Measurements from ENCODE around the gene PAX8.

PAX8 gene

DNA sequence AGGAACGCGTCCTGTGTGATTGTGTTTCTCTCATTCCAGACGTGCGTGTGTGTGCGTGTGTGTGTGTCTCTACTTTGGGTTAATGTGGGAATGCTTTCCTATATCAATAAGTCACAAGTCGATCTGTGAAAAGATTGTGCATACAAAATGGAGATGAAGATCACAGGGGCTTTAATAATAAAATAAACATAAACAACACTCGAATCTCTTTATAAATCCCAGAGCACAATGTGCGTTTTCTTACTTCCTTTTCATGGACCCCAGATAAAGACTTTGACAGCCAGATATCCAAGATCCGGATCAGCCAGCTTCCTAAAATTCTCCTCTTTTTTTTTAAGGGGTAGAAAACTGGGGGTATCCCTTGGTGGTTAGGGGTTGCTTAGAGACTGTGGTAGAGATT lies 4.7 kb downstream of the PAX8 start:
- TF ChIP-seq, protein P1, sequence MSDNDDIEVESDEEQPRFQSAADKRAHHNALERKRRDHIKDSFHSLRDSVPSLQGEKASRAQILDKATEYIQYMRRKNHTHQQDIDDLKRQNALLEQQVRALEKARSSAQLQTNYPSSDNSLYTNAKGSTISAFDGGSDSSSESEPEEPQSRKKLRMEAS (IDR thresholded peaks at IDR 0.05) = no peak
- TF ChIP-seq YY1 (IDR thresholded peaks at IDR 0.05; ENCODE audit: low read depth) (no peak), TEAD4 (IDR thresholded peaks at IDR 0.05) (no peak), CEBPB (IDR thresholded peaks at IDR 0.05) (no peak), TAF1 (IDR thresholded peaks at IDR 0.05; ENCODE audit: low read depth) (no peak), FOXM1 (IDR thresholded peaks at IDR 0.05; ENCODE audit: borderline replicate concordance, low read depth) (no peak), ZBTB7A (IDR thresholded peaks at IDR 0.05; ENCODE audit: low read depth) (no peak), TCF12 (IDR thresholded peaks at IDR 0.05; ENCODE audit: low read depth) (no peak), EGR1 (IDR thresholded peaks at IDR 0.05) (no peak), RAD21 (IDR thresholded peaks at IDR 0.05; ENCODE audit: low read depth) (no peak), CREB1 (IDR thresholded peaks at IDR 0.05; ENCODE audit: low read depth) (no peak), EP300 (IDR thresholded peaks at IDR 0.05; ENCODE audit: borderline replicate concordance) (no peak), NFIC (IDR thresholded peaks at IDR 0.05) (no peak)
- TF ChIP-seq, protein P2, sequence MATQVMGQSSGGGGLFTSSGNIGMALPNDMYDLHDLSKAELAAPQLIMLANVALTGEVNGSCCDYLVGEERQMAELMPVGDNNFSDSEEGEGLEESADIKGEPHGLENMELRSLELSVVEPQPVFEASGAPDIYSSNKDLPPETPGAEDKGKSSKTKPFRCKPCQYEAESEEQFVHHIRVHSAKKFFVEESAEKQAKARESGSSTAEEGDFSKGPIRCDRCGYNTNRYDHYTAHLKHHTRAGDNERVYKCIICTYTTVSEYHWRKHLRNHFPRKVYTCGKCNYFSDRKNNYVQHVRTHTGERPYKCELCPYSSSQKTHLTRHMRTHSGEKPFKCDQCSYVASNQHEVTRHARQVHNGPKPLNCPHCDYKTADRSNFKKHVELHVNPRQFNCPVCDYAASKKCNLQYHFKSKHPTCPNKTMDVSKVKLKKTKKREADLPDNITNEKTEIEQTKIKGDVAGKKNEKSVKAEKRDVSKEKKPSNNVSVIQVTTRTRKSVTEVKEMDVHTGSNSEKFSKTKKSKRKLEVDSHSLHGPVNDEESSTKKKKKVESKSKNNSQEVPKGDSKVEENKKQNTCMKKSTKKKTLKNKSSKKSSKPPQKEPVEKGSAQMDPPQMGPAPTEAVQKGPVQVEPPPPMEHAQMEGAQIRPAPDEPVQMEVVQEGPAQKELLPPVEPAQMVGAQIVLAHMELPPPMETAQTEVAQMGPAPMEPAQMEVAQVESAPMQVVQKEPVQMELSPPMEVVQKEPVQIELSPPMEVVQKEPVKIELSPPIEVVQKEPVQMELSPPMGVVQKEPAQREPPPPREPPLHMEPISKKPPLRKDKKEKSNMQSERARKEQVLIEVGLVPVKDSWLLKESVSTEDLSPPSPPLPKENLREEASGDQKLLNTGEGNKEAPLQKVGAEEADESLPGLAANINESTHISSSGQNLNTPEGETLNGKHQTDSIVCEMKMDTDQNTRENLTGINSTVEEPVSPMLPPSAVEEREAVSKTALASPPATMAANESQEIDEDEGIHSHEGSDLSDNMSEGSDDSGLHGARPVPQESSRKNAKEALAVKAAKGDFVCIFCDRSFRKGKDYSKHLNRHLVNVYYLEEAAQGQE (IDR thresholded peaks at IDR 0.05; ENCODE audit: low read depth) = no peak
- TF ChIP-seq, protein P3, sequence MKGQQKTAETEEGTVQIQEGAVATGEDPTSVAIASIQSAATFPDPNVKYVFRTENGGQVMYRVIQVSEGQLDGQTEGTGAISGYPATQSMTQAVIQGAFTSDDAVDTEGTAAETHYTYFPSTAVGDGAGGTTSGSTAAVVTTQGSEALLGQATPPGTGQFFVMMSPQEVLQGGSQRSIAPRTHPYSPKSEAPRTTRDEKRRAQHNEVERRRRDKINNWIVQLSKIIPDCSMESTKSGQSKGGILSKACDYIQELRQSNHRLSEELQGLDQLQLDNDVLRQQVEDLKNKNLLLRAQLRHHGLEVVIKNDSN (IDR thresholded peaks at IDR 0.05) = no peak

DNA sequence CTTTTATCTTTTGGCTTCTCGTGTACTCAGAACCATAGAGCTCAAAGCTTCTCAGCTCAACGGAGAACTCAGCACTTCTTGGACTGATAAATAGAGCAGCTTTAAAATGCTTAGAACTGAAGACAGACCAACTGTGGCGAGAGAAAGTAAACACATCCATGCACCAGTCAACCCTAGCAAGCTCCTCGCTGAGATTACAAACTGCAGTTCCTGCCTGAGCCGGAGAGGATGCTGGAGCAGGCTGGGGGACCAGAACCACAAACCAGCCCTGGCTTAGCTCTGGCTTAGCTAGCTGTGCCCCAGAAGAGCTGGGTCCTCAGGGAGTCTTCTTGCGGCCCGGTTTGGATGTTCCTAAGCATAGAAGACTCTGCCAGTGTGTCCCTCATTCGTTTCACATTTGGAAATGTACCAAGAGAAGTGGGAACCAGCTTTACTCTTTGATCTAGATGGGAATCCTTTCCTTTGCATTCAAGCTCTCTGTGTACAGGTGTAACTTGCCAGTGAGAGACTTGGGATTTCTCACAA lies 5.6 kb downstream of the PAX8 start:
- TF ChIP-seq NFIC (IDR thresholded peaks at IDR 0.05) = no peak
- TF ChIP-seq EP300 (IDR thresholded peaks at IDR 0.05; ENCODE audit: borderline replicate concordance) = no peak
- no peak for TF ChIP-seq TEAD4 (IDR thresholded peaks at IDR 0.05)
- TF ChIP-seq RAD21 (IDR thresholded peaks at IDR 0.05; ENCODE audit: low read depth) = peak; percentile 7; the same call in 1 of the 2 replicates
- TF ChIP-seq TCF12 (IDR thresholded peaks at IDR 0.05; ENCODE audit: low read depth) = no peak

DNA sequence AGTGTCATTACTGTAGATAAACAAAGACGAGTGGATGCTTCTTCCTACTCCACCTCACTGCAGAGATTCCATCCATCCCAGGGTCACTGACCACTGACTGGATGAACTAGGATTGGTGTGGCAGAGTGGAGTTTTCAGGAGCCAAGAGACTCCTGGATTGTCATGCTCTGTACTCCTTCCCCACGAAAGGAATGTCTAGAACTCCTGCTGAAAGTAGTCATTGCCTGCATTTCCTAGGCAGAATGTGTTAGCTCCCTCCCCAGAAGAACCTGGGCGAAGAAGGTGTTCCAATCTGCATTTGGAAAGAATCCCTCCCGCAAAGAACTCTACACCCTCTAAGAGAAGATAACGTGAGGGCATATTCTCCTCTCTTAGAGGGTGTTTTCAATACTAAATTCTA lies 6.2 kb downstream of the PAX8 start:
- TF ChIP-seq NFIC (IDR thresholded peaks at IDR 0.05) (no peak), TCF12 (IDR thresholded peaks at IDR 0.05; ENCODE audit: low read depth) (no peak), CREB1 (IDR thresholded peaks at IDR 0.05; ENCODE audit: low read depth) (no peak), FOXM1 (IDR thresholded peaks at IDR 0.05; ENCODE audit: borderline replicate concordance, low read depth) (no peak), YY1 (IDR thresholded peaks at IDR 0.05; ENCODE audit: low read depth) (no peak)

DNA sequence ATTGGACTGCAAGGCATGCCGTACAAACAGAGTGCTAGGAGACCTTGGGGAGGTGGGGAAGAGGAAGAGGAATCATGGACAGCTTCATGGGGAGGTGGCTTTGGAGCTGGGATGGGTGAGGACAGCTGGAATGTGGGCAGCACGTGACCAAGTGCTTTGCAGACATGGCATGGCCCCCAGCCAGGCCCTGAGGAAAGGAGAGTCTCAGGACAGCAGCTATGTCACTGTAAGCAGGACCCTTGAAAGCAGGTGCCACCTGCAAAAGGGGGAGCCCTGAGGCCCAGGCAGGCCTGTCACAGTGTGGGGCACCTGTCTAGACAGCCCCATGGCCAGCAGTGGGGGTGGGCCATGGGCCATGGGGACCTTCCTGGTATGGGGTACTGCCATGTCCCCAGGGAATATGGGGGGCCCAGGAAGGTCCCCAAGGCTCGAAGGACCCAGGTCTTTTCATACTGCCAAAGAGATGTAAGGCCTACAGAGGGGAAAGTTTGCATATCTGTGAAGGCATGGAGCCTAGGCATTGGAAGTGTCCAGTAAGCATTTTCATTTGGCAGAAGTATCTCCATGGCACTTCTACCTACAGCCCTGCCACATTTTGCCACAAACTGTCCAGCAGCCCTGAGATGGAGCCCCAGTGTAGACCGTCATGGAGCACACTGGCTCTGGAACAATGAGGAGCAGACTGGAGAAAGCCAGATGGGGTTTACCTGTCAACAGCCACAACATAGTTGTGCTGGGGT lies 9.9 kb downstream of the PAX8 start:
- TF ChIP-seq, protein P3 (IDR thresholded peaks at IDR 0.05) = peak; percentile 83
- peak; percentile 51 for TF ChIP-seq TEAD4 (IDR thresholded peaks at IDR 0.05)
- no peak for TF ChIP-seq ZBTB7A (IDR thresholded peaks at IDR 0.05; ENCODE audit: low read depth)
- TF ChIP-seq EGR1 (IDR thresholded peaks at IDR 0.05) = no peak
- TF ChIP-seq CEBPB (IDR thresholded peaks at IDR 0.05) = no peak

DNA sequence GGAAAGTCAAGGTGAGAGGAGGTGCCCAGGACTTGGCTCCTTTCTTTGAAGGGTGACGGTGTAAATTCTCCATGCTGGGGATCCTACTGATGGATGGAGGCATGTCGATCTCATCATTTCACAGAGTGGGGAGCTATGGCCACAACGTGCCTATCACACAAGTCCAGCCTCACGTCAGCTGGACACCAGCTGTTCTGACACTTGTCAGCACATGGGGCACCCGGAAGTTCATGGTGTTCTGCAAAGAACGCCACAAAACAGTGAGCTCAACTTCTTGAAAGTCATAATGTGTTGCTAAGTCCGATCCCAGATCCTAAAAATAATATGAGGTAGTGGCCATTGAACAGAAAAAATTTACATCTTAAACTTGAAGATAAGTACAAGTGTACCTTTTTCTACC lies 12.3 kb downstream of the PAX8 start:
- TF ChIP-seq ZBTB7A (IDR thresholded peaks at IDR 0.05; ENCODE audit: low read depth) (no peak), YY1 (IDR thresholded peaks at IDR 0.05; ENCODE audit: low read depth) (no peak), TAF1 (IDR thresholded peaks at IDR 0.05; ENCODE audit: low read depth) (no peak), EGR1 (IDR thresholded peaks at IDR 0.05) (no peak), EP300 (IDR thresholded peaks at IDR 0.05; ENCODE audit: borderline replicate concordance) (no peak), CEBPB (IDR thresholded peaks at IDR 0.05) (no peak), FOXM1 (IDR thresholded peaks at IDR 0.05; ENCODE audit: borderline replicate concordance, low read depth) (no peak), TCF12 (IDR thresholded peaks at IDR 0.05; ENCODE audit: low read depth) (no peak), CREB1 (IDR thresholded peaks at IDR 0.05; ENCODE audit: low read depth) (no peak)
- TF ChIP-seq, protein P2 (IDR thresholded peaks at IDR 0.05; ENCODE audit: low read depth) = no peak
- TF ChIP-seq, protein P3 (IDR thresholded peaks at IDR 0.05) = no peak
- TF ChIP-seq, protein P1 (IDR thresholded peaks at IDR 0.05) = no peak
